Activated CD8-positive, alpha-beta memory T cell treated with anti-CD3 and anti-CD28 coated beads for 24 hours (primary cell): ENCODE measurements around the gene EIF3I.
A peak's percentile ranks its signal among the peaks of the same experiment; 100 is the strongest.

Experiments
- DNase-seq: peaks from one replicate; pipeline ENCODE4 v3.0.0-alpha.2; 2020

Gene EIF3I

DNA sequence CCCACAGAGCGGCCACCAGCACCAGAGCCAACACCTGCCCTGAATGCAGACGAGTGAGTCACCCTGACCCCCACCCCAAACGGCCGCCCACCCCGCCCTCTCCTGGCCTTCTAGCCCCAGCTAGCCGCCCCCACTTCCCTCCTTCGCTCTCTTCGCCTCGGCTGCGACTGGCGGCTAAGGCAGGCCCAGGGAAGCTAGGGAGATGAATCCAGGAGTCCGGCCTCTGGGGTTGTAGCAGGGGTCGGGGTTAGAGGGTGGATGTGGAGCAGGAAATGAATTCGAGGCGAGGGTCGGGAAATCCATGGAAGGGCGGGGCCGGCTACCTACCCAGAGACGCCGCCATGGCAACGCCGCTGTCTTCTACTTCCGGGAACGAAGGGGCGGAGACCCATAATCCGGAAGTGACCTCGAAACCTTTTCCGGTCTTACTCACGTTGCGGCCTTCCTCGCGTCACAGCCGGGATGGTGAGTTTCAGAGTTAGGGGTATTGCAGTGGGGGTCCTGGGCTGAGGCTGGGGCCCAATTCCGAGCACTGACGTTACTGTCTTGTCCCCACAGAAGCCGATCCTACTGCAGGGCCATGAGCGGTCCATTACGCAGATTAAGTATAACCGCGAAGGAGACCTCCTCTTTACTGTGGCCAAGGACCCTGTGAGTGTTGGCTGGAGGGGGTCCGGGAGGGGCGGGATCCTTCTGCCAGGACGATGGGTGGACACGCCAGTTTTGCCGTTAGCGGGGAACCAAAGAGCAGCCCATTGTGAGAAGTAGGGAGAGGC, at the start of gene EIF3I, which contains the start of gene TMEM234:
TSS of gene EIF3I (plus strand) at position 428 of the 776 bp plus-strand sequence. CDS start at position 463, 35 bp downstream.
TSS of gene TMEM234 (minus strand) at position 374 of the 776 bp plus-strand sequence. CDS start at position 343, 31 bp downstream.
- peak; percentile 93 for DNase-seq

DNA sequence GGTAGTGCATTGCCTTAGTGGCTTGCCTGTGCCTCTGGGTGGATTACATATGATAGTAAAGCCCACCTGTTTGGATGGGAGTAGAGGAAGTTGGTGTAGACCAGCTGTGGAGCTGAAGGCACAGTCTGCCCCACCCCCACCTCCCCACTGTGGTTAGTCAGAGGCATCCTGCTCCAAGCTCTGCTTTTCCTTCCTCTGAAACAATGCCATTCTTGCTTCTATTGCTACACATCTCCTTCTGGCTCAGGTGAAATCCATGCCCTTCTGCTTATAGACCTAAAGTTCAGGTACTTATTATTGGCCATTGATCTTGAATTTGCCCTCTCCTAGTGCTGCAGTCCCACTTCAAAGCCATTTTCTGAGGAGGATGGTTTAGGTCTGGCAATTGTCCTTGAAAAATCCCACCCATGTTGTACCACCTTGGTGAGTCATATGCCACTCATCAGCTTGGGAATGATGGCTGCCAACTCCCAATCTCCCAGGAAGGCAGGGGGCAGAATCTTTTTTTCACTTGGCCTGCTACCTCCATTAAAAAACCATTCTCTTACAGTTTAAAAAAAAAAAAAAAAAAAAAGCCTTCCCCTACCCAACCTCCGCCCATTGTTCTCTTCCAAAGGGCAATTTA, 49.5 kb upstream of the EIF3I start:
- DNase-seq: no peak

GRCh38 chr1:32178380-32179192, 43.6 kb upstream of the EIF3I start:
- DNase-seq: no peak

GRCh38 chr1:32179193-32179442, 43.1 kb upstream of the EIF3I start:
- no peak for DNase-seq

- peak; percentile 96 for DNase-seq
Measured at GRCh38 chr1:32179443-32180185, 42.6 kb upstream of the EIF3I start, which contains the start of gene TXLNA. Gene TXLNA (plus strand): TSS chr1:32179675. CDS start chr1:32180346, 671 bp downstream.

DNA sequence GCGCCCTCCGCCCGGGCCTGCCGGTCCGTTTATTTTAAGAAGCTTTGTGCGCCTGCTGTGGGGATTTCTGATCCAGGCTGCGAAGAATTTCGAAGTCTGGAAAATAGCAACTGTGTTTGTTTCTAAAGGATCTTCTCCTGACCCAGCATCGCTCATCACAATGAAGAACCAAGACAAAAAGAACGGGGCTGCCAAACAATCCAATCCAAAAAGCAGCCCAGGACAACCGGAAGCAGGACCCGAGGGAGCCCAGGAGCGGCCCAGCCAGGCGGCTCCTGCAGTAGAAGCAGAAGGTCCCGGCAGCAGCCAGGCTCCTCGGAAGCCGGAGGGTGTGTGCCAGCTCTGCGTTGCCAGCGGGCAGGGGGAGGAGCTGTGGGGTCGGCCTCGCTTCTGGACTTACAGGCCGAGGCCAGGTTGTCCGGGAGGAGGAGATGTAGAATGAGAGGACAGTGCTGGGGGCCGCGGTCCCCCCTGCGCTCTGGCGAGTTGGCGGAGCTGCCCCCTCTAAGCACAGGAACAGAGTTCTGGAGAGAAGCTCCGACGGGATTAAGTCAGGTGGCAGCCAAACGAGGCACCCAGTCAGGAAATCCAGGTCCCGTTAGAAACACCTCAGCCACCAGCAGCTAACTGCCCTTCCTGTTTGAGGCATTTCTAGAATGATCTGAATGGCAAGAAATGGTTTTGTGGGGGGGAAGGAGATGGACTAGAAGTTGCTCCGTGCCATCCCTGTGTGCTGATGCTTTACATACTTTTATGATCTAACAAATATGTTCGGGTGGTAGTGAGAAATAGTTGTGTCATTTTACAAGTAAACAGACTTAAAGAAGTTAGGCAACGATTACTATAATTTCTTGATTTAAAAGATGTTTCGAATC, 41.8 kb upstream of the EIF3I start:
- peak; percentile 75 for DNase-seq

DNA sequence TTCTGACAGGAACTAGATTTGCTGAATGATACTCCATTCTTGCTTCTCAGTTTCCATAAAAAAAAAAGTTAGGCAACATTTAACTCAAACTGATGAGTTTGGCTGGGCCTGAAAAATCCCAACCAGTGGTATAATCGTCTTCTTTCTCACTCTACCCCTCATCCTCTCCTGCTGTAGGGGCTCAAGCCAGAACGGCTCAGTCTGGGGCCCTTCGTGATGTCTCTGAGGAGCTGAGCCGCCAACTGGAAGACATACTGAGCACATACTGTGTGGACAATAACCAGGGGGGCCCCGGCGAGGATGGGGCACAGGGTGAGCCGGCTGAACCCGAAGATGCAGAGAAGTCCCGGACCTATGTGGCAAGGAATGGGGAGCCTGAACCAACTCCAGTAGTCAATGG, 41.1 kb upstream of the EIF3I start:
- no peak for DNase-seq

GRCh38 chr1:32181563-32181962, 40.6 kb upstream of the EIF3I start:
- DNase-seq: no peak

GRCh38 chr1:32182060-32182459, 40.1 kb upstream of the EIF3I start:
- no peak for DNase-seq

GRCh38 chr1:32184650-32185049, 37.6 kb upstream of the EIF3I start:
- DNase-seq: no peak

- no peak for DNase-seq
Measured at GRCh38 chr1:32186077-32186476, 36.1 kb upstream of the EIF3I start.

DNA sequence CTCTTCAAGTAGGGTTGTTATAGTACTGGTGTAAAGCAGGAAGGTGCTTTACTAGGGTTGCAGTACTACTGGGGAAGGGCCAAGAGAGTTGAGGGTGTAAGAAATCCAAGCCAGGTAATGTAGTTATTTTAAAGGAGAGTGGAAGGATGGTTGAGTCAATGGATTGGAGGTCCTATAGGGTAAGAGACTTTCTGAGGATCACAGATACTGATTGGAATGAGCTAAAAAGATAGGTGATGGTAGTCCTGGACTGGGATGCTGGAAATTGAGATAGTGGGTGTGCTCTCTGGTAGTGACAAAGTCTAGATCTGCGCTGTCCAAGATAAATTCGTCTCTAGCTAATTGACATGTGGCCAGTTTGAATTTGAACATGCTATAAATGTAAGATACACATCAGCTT, 35.7 kb upstream of the EIF3I start:
- DNase-seq: no peak

DNA sequence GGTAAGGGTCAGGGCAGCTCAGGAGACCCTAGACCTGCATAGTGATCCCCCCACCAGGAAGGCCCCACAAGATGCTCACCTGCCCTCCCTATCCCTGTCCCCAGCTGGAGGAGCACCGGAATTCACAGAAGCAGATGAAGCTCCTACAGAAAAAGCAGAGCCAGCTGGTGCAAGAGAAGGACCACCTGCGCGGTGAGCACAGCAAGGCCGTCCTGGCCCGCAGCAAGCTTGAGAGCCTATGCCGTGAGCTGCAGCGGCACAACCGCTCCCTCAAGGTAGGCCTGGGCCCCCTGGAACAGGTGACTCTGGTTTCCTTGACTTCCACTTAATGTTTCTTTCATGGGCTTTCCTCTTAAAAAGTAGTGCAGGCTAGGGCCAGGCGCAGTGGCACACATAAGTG, 34.4 kb upstream of the EIF3I start:
- DNase-seq: no peak

DNA sequence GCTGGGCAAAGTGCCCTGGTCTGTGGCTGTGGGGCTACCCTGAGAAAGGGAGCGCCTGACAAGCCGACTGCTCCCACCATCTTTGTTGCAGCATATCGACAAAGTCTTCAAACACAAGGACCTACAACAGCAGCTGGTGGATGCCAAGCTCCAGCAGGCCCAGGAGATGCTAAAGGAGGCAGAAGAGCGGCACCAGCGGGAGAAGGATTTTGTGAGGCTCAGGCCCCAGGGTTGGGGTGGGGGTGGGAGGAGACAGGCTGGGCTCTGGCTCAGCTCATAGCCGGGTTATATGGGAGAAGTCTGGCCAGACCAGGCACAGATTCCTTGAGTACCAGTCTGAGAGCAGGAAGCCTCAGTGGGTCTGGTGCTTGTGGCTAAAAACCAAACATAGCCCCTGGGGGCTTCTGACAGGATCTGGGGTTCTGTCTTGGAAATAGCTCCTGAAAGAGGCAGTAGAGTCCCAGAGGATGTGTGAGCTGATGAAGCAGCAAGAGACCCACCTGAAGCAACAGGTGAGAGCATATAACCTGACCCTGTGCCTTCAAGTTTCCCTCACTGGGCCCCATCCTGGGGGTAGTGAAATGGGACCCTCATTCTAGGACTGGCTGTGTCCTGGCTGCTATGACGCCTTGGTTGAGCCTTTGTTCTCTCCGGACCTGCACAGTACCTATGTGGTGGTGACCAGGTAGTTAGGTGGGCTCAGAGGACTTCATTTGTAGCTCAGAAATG, 29.8 kb upstream of the EIF3I start:
- DNase-seq: no peak

GRCh38 chr1:32194984-32195383, 27.2 kb upstream of the EIF3I start:
- DNase-seq: no peak

GRCh38 chr1:32195531-32195930, 26.7 kb upstream of the EIF3I start:
- DNase-seq: no peak

GRCh38 chr1:32195972-32196823, 26.0 kb upstream of the EIF3I start:
- DNase-seq: no peak

- no peak for DNase-seq
Measured at GRCh38 chr1:32197074-32197473, 25.1 kb upstream of the EIF3I start.

GRCh38 chr1:32197837-32198236, 24.4 kb upstream of the EIF3I start:
- no peak for DNase-seq
